T-cell (primary cell): ENCODE measurements around the gene ELOVL7. TPM values are rescaled to one million over a fixed set of nuclear protein-coding genes. Genes with fewer than 3 reads are reported as not detected.
"Not testable (repeated sequence)": the region's sequence is repeated elsewhere in the genome, so short reads cannot be mapped to it uniquely, and the experiment has no call there.

Experiments used
- ATAC-seq, 4 experiments: fragments of 200-7000 bp in 3 of 4; fragments of 150-1000 bp in 1 of 4; cut with Tn5 transposase; replicated peaks in 1 of 4; 1 replicate in 3 of 4; 2 replicates in 1 of 4; pipeline ENCODE4 v1.10.0; 2021; ENCODE audit warnings: moderate library complexity in 3 of 4, mild to moderate bottlenecking in 2 of 4, moderate number of reproducible peaks in 1 of 4
- CTCF ChIA-PET, 2 donors: fragments of 300-600 bp; sonication (Branson Sonifier 250); formaldehyde crosslinking; loops; one replicate each; lab custom pipeline; 2022; ENCODE audit warnings: antibody characterized with exemption in 2 of 2; lab: Charles Lee
- POLR2A ChIA-PET, 2 donors: fragments of 300-600 bp; sonication (Branson Sonifier 250); formaldehyde crosslinking; loops; one replicate each; lab custom pipeline; 2022; ENCODE audit warnings: antibody characterized with exemption in 2 of 2; lab: Charles Lee
- DNase-seq, 35 experiments: peaks; one replicate each; pipeline versions ENCODE4 v3.0.0 to v3.0.0-alpha.2; 2013 to 2023
- H3K27ac ChIP-seq: one replicate; pipeline ENCODE4 v1.5.1; 2013; ENCODE audit warnings: low read length
- H3K27me3 ChIP-seq, 2 experiments: replicated peaks in 1 of 2; 1 replicate in 1 of 2; 2 replicates in 1 of 2; pipeline versions ENCODE4 v1.6.1 to v1.7.0; 2013; ENCODE audit warnings: low read length in 1 of 2, mixed read lengths in 1 of 2; ENCODE audit not compliant: control insufficient read depth in 2 of 2, insufficient read depth in 2 of 2; ENCODE audit errors: extremely low read depth in 1 of 2
- H3K36me3 ChIP-seq, 2 donors: 1 replicate in 1 of 2; 2 replicates in 1 of 2; pipeline versions ENCODE4 v1.6.1 to v1.7.0; 2013; ENCODE audit warnings: low read length in 1 of 2; ENCODE audit not compliant: control insufficient read depth in 2 of 2, insufficient read depth in 1 of 2; ENCODE audit errors: extremely low read depth in 1 of 2
- H3K4me1 ChIP-seq, 2 experiments: 1 replicate in 1 of 2; 2 replicates in 1 of 2; pipeline versions ENCODE4 v1.6.1 to v1.7.0; 2013; ENCODE audit warnings: low read length in 2 of 2, mixed read lengths in 1 of 2; ENCODE audit not compliant: insufficient read depth in 2 of 2, control insufficient read depth in 1 of 2; ENCODE audit errors: extremely low read depth in 1 of 2
- H3K4me3 ChIP-seq, 2 donors: 1 replicate in 1 of 2; 2 replicates in 1 of 2; pipeline versions ENCODE4 v1.5.1 to v1.7.0; 2013; ENCODE audit warnings: mild to moderate bottlenecking in 2 of 2, low read length in 1 of 2, moderate library complexity in 1 of 2; ENCODE audit not compliant: control insufficient read depth in 1 of 2; ENCODE audit errors: extremely low read depth in 1 of 2
- H3K9me3 ChIP-seq: 2 replicates; pipeline ENCODE4 v1.7.0; 2013
- H3K27ac Mint-ChIP-seq, 2 donors: one replicate each; pipeline ENCODE4 v1.8.0; 2020 to 2021; ENCODE audit warnings: mild to moderate bottlenecking in 2 of 2, mixed read lengths in 2 of 2
- H3K27me3 Mint-ChIP-seq, 2 donors: one replicate each; pipeline ENCODE4 v1.8.0; 2021 to 2022; ENCODE audit warnings: mixed read lengths in 2 of 2
- H3K36me3 Mint-ChIP-seq: one replicate; pipeline ENCODE4 v1.8.0; 2021; ENCODE audit warnings: mixed read lengths
- H3K4me1 Mint-ChIP-seq, 3 donors: one replicate each; pipeline ENCODE4 v1.8.0; 2020 to 2022; ENCODE audit warnings: mixed read lengths in 3 of 3, mild to moderate bottlenecking in 1 of 3
- H3K4me3 Mint-ChIP-seq, 3 donors: one replicate each; pipeline ENCODE4 v1.8.0; 2020 to 2022; ENCODE audit warnings: mild to moderate bottlenecking in 3 of 3, mixed read lengths in 3 of 3, moderate library complexity in 3 of 3
- H3K9me3 Mint-ChIP-seq, 3 donors: one replicate each; pipeline ENCODE4 v1.8.0; 2020 to 2022; ENCODE audit warnings: mixed read lengths in 3 of 3
- WGBS: methylation state at CpG from one replicate; pipeline ENCODE4 v1.1.5; 2013; ENCODE audit warnings: missing lambda C conversion rate; ENCODE audit not compliant: insufficient coverage; 5-methylcytosine and 5-hydroxymethylcytosine counted together
- total RNA-seq, 35 experiments: library from RNA in 6 of 35; stranded (reverse) in 6 of 35; fragments of 120-200 nt in 1 of 35; gene quantifications; one replicate each; pipeline versions ENCODE4 v1.2.1 to v1.2.4 and lab custom pipeline; 2013 to 2026

ELOVL7 gene
- total RNA-seq, 5 donors from 2014 or later (not counting 1 experiment from before 2014, with no cell fraction given), result 0.13 to 0.70 (median 0.29) TPM

GRCh38 chr5:60805463-60805862, 38.6 kb downstream of the ELOVL7 start:
- H3K27me3 ChIP-seq, result no peaks in the 10 kb centered on the region
- no peaks in the 10 kb centered on the region for H3K4me1 Mint-ChIP-seq
- DNase-seq, result no peak
- no peak overlapping the region for H3K4me3 ChIP-seq
- no peak overlapping the region for H3K27ac Mint-ChIP-seq
- no peak for ATAC-seq
- H3K27ac ChIP-seq, result no peak overlapping the region
- ChIA-PET CTCF (no interaction called here), POLR2A (no interaction called here)
- H3K9me3 ChIP-seq, result no peaks in the 10 kb centered on the region
- peaks cover 0 to 3% (median 0%) of the 10 kb centered on the region in 3 donors for H3K9me3 Mint-ChIP-seq
- peaks cover 1 to 4% of the 10 kb centered on the region in 2 donors for H3K27me3 Mint-ChIP-seq
- no peaks in the 10 kb centered on the region for H3K4me1 ChIP-seq
- no peak overlapping the region for H3K4me3 Mint-ChIP-seq
- no peaks in the 10 kb centered on the region for H3K36me3 Mint-ChIP-seq
- no peaks in the 10 kb centered on the region for H3K36me3 ChIP-seq

GRCh38 chr5:60803712-60804111, 40.4 kb downstream of the ELOVL7 start:
- Histone ChIP-seq H3K9me3 (no peaks in the 10 kb centered on the region), H3K27me3 (no peaks in the 10 kb centered on the region), H3K27ac (no peak overlapping the region), H3K4me1 (no peaks in the 10 kb centered on the region), H3K36me3 (no peaks in the 10 kb centered on the region), H3K4me3 (no peak overlapping the region)
- no peak overlapping the region for H3K4me3 Mint-ChIP-seq
- ChIA-PET POLR2A (no interaction called here), CTCF (no interaction called here)
- DNase-seq (no peak), ATAC-seq (no peak)
- peaks cover 0 to 3% (median 0%) of the 10 kb centered on the region in 3 donors for H3K9me3 Mint-ChIP-seq
- H3K36me3 Mint-ChIP-seq, result no peaks in the 10 kb centered on the region
- H3K27me3 Mint-ChIP-seq, result peaks cover 1 to 6% of the 10 kb centered on the region in 2 donors
- WGBS, result 40% methylated on average over 1 of the region's 2 CpGs
- no peak overlapping the region for H3K27ac Mint-ChIP-seq
- H3K4me1 Mint-ChIP-seq, result no peaks in the 10 kb centered on the region

- peaks cover 0 to 3% (median 0%) of the 10 kb centered on the region in 3 donors for H3K9me3 Mint-ChIP-seq
- Histone ChIP-seq H3K9me3 (no peaks in the 10 kb centered on the region), H3K36me3 (no peaks in the 10 kb centered on the region), H3K4me3 (no peak overlapping the region), H3K4me1 (no peaks in the 10 kb centered on the region), H3K27ac (no peak overlapping the region), H3K27me3 (no peaks in the 10 kb centered on the region)
- 80% methylated on average over 1 of the region's 1 CpG for WGBS
- POLR2A ChIA-PET, result no interaction called here
- H3K27me3 Mint-ChIP-seq, result peaks cover 1 to 9% of the 10 kb centered on the region in 2 donors
- no peak overlapping the region for H3K4me3 Mint-ChIP-seq
- ATAC-seq (no peak), DNase-seq (no peak)
- H3K4me1 Mint-ChIP-seq, result no peaks in the 10 kb centered on the region
- H3K36me3 Mint-ChIP-seq, result no peaks in the 10 kb centered on the region
- no peak overlapping the region for H3K27ac Mint-ChIP-seq
- CTCF ChIA-PET, result no interaction called here
These were observed 41.1 kb downstream of the ELOVL7 start for GRCh38 chr5:60802986-60803385.

- Histone ChIP-seq H3K4me1 (no peaks in the 10 kb centered on the region), H3K27ac (no peak overlapping the region), H3K27me3 (no peaks in the 10 kb centered on the region), H3K4me3 (no peak overlapping the region), H3K36me3 (no peaks in the 10 kb centered on the region), H3K9me3 (no peaks in the 10 kb centered on the region)
- H3K4me3 Mint-ChIP-seq, result no peak overlapping the region
- H3K27me3 Mint-ChIP-seq, result peaks cover 3 to 14% of the 10 kb centered on the region in 2 donors
- H3K4me1 Mint-ChIP-seq, result no peaks in the 10 kb centered on the region
- CTCF ChIA-PET, result no interaction called here
- peaks cover 0 to under 1% (median 0%) of the 10 kb centered on the region in 3 donors for H3K9me3 Mint-ChIP-seq
- no peak for DNase-seq
- POLR2A ChIA-PET, result no interaction called here
- no CpG with 5 or more reads among the region's 2 CpGs for WGBS
- H3K36me3 Mint-ChIP-seq, result no peaks in the 10 kb centered on the region
- no peak overlapping the region for H3K27ac Mint-ChIP-seq
- ATAC-seq, result no peak
These were observed 41.8 kb downstream of the ELOVL7 start for GRCh38 chr5:60802226-60802625.

- Histone ChIP-seq H3K36me3 (no peaks in the 10 kb centered on the region), H3K9me3 (no peaks in the 10 kb centered on the region), H3K27ac (no peak overlapping the region), H3K4me3 (no peak overlapping the region), H3K27me3 (no peaks in the 10 kb centered on the region), H3K4me1 (no peaks in the 10 kb centered on the region)
- H3K9me3 Mint-ChIP-seq, result peaks cover 0 to 3% (median 0%) of the 10 kb centered on the region in 3 donors
- H3K4me3 Mint-ChIP-seq, result no peak overlapping the region
- ATAC-seq (no peak), DNase-seq (no peak)
- H3K36me3 Mint-ChIP-seq, result no peaks in the 10 kb centered on the region
- peaks cover 5 to 11% of the 10 kb centered on the region in 2 donors for H3K27me3 Mint-ChIP-seq
- H3K27ac Mint-ChIP-seq, result no peak overlapping the region
- ChIA-PET CTCF (no interaction called here), POLR2A (no interaction called here)
- WGBS, result 68% methylated on average over 5 of the region's 6 CpGs
- no peaks in the 10 kb centered on the region for H3K4me1 Mint-ChIP-seq
These were observed 46.5 kb downstream of the ELOVL7 start for GRCh38 chr5:60797482-60798153.

- H3K4me1 ChIP-seq, CTCF ChIA-PET, H3K36me3 ChIP-seq, H3K27ac ChIP-seq, H3K27ac Mint-ChIP-seq, H3K27me3 ChIP-seq, POLR2A ChIA-PET, H3K4me3 Mint-ChIP-seq, H3K9me3 Mint-ChIP-seq, H3K9me3 ChIP-seq, DNase-seq, ATAC-seq, H3K4me1 Mint-ChIP-seq, H3K4me3 ChIP-seq, H3K36me3 Mint-ChIP-seq: not testable (repeated sequence)
- peaks cover 5 to 14% of the 10 kb centered on the region in 2 donors for H3K27me3 Mint-ChIP-seq
- 93% methylated on average over 16 of the region's 18 CpGs for WGBS
These were observed 48.6 kb downstream of the ELOVL7 start for GRCh38 chr5:60795424-60795950.
